CD14-positive monocyte (primary cell): ENCODE data around the gene CFAP70. TPM values are rescaled to one million over a fixed set of nuclear protein-coding genes. Genes with fewer than 3 reads are reported as not detected.

ENCODE experiments used
- DNase-seq, 3 donors: peaks; one replicate each; pipeline ENCODE4 v3.0.0-alpha.2; 2011 to 2022
- H2AFZ ChIP-seq: 2 replicates; pipeline ENCODE4 v1.6.0; 2012; ENCODE audit warnings: mild to moderate bottlenecking, low read depth, low read length, inconsistent platforms; ENCODE audit not compliant: insufficient read depth, poor library complexity, severe bottlenecking
- H3K27ac ChIP-seq, 2 donors: 1 replicate in 1 of 2; 2 replicates in 1 of 2; pipeline ENCODE4 v1.5.1; 2012 to 2013; ENCODE audit warnings: low read length in 2 of 2, control low read depth in 1 of 2, inconsistent platforms in 1 of 2, low read depth in 1 of 2, mild to moderate bottlenecking in 1 of 2
- H3K27me3 ChIP-seq, 2 donors: one replicate each; pipeline versions ENCODE4 v1.6.0 to v1.6.1; 2011 to 2013; ENCODE audit warnings: low read length in 2 of 2; ENCODE audit not compliant: control insufficient read depth in 2 of 2, insufficient read depth in 2 of 2
- H3K36me3 ChIP-seq, 2 donors: replicated peaks in 1 of 2; 1 replicate in 1 of 2; 2 replicates in 1 of 2; pipeline versions ENCODE4 v1.5.1 to v1.6.1; 2012 to 2013; ENCODE audit warnings: low read length in 2 of 2, control low read depth in 1 of 2, inconsistent platforms in 1 of 2, mild to moderate bottlenecking in 1 of 2; ENCODE audit not compliant: insufficient read depth in 2 of 2, control insufficient read depth in 1 of 2
- H3K4me1 ChIP-seq, 2 donors: 1 replicate in 1 of 2; 2 replicates in 1 of 2; pipeline versions ENCODE4 v1.5.1 to v1.6.1; 2012 to 2013; ENCODE audit warnings: low read length in 2 of 2, control low read depth in 1 of 2, inconsistent platforms in 1 of 2, mild to moderate bottlenecking in 1 of 2, moderate library complexity in 1 of 2; ENCODE audit not compliant: insufficient read depth in 2 of 2, control insufficient read depth in 1 of 2
- H3K4me2 ChIP-seq: replicated peaks from 2 replicates; pipeline ENCODE3; 2012; ENCODE audit warnings: low read length, moderate library complexity, mild to moderate bottlenecking; ENCODE audit not compliant: poor library complexity, severe bottlenecking; ENCODE audit errors: extremely low read depth
- H3K4me3 ChIP-seq, 3 experiments: fragments of 200-600 bp in 1 of 3; sonication (generic) in 1 of 3; replicated peaks in 1 of 3; 1 replicate in 2 of 3; 2 replicates in 1 of 3; pipeline ENCODE4 v1.5.1; 2011 to 2013; ENCODE audit warnings: low read length in 3 of 3, mild to moderate bottlenecking in 3 of 3, control low read depth in 2 of 3, low read depth in 2 of 3, inconsistent platforms in 1 of 3, moderate library complexity in 1 of 3
- H3K79me2 ChIP-seq: 2 replicates; pipeline ENCODE4 v1.6.0; 2012; ENCODE audit warnings: mild to moderate bottlenecking, control low read depth, inconsistent platforms, low read length, moderate library complexity; ENCODE audit not compliant: insufficient read depth
- H3K9ac ChIP-seq: 2 replicates; pipeline ENCODE4 v1.6.0; 2017; ENCODE audit warnings: low read length, mild to moderate bottlenecking; ENCODE audit not compliant: insufficient read depth, poor library complexity, severe bottlenecking
- H3K9me3 ChIP-seq, 2 donors: replicated peaks in 1 of 2; 1 replicate in 1 of 2; 2 replicates in 1 of 2; pipeline versions ENCODE4 v1.5.1 to v1.6.1; 2012 to 2013; ENCODE audit warnings: low read length in 2 of 2, control low read depth in 1 of 2; ENCODE audit not compliant: control insufficient read depth in 1 of 2, insufficient read depth in 1 of 2
- H4K20me1 ChIP-seq: 2 replicates; pipeline ENCODE4 v1.6.0; 2012; ENCODE audit warnings: mild to moderate bottlenecking, low read length, control low read depth, moderate library complexity; ENCODE audit not compliant: insufficient read depth
- H3K27ac Mint-ChIP-seq, 7 donors: one replicate each; pipeline ENCODE4 v1.8.0; 2020; ENCODE audit warnings: mild to moderate bottlenecking in 7 of 7, mixed read lengths in 7 of 7, moderate library complexity in 6 of 7, inconsistent platforms in 2 of 7
- H3K27me3 Mint-ChIP-seq, 3 donors: one replicate each; pipeline ENCODE4 v1.8.0; 2021 to 2022; ENCODE audit warnings: low read depth in 3 of 3, mild to moderate bottlenecking in 3 of 3, mixed read lengths in 3 of 3, moderate library complexity in 3 of 3, inconsistent platforms in 1 of 3
- H3K36me3 Mint-ChIP-seq, 2 donors: one replicate each; pipeline ENCODE4 v1.8.0; 2020; ENCODE audit warnings: mixed read lengths in 2 of 2, inconsistent platforms in 1 of 2, mild to moderate bottlenecking in 1 of 2
- H3K4me1 Mint-ChIP-seq: one replicate; pipeline ENCODE4 v1.8.0; 2020; ENCODE audit warnings: mild to moderate bottlenecking, mixed read lengths
- H3K4me3 Mint-ChIP-seq, 2 donors: one replicate each; pipeline ENCODE4 v1.8.0; 2020; ENCODE audit warnings: mild to moderate bottlenecking in 2 of 2, mixed read lengths in 2 of 2, moderate library complexity in 1 of 2
- H3K9me3 Mint-ChIP-seq, 7 donors: one replicate each; pipeline ENCODE4 v1.8.0; 2020 to 2022; ENCODE audit warnings: mixed read lengths in 7 of 7, mild to moderate bottlenecking in 6 of 7, moderate library complexity in 6 of 7, inconsistent platforms in 2 of 7
- WGBS: methylation state at CpG from one replicate; pipeline ENCODE4 v1.1.5; 2013; ENCODE audit warnings: missing lambda C conversion rate; ENCODE audit not compliant: insufficient coverage; 5-methylcytosine and 5-hydroxymethylcytosine counted together
- intact Hi-C, 2 donors: fragments of 100-400 bp; cut with micrococcal nuclease; formaldehyde crosslinking; loops; one replicate each; pipeline versions ENCODE4 v1.15.0 to v1.15.1; 2023
- polyA plus RNA-seq, 3 donors: library from polyadenylated mRNA; depleted of rRNA in 1 of 3; unstranded in 2 of 3; stranded (reverse) in 1 of 3; fragments of 300-500 nt in 2 of 3; fragments of >200 nt in 1 of 3; fragmentation: Illumina TruSeq in 2 of 3; gene quantifications; 1 replicate in 2 of 3; 2 replicates in 1 of 3; pipeline ENCODE4 v1.2.3, GENCODE V29; 2012 to 2021
- TF ChIP-seq, protein P1 (sequence below): fragments of 200-600 bp; IDR thresholded peaks from one replicate; pipeline ENCODE4 v1.8.0; 2022; ENCODE audit warnings: antibody characterized with exemption, mild to moderate bottlenecking

CFAP70 gene
- polyA plus RNA-seq, 3 donors, result 0.13 to 1.1 TPM; not detected in 1

GRCh38 chr10:73232887-73233286 lies 125.8 kb downstream of the CFAP70 start:
- Mint-ChIP-seq H3K9me3 (no peaks in the 10 kb centered on the region), H3K4me3 (no peak overlapping the region)

DNA sequence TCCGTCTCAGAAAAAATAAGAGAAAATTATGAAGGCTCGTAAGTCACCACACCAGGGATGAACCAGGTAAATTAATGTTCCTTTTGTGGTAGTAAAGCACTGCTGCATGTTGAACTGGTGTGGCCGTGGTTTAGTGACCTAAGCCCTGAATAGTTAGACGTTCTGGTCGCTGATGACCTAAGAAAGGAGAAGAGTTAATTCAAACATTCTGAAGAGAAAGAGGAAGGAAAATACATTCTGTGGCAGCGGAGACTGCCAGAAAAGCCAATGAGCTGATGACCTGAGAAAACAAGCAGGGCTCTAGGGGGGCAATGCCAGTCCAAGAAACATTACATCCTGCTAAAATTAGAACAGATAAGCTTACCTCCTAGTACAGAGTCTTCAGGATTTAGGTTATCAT lies 129.1 kb downstream of the CFAP70 start:
- Mint-ChIP-seq H3K4me1 (peaks cover 32% of the 10 kb centered on the region), H3K27me3 (no peaks in the 10 kb centered on the region), H3K4me3 (peak overlapping the region; percentile 59 to 75), H3K9me3 (no peaks in the 10 kb centered on the region), H3K27ac (peak overlapping the region; percentile 8 to 87 (median 66)), H3K36me3 (peaks cover 24 to 44% of the 10 kb centered on the region in 2 donors)
- Histone ChIP-seq H3K9me3 (no peaks in the 10 kb centered on the region), H4K20me1 (no peaks in the 10 kb centered on the region), H3K4me3 (peak overlapping the region in 1 of 3 experiments; percentile 21), H2AFZ (peak overlapping the region; percentile 24), H3K27ac (peak overlapping the region; percentile 40 to 62), H3K27me3 (no peaks in the 10 kb centered on the region), H3K9ac (peak overlapping the region; percentile 15), H3K36me3 (peaks cover 19 to 36% of the 10 kb centered on the region in 2 donors), H3K4me1 (peaks cover 28 to 29% of the 10 kb centered on the region in 2 donors), H3K4me2 (peak overlapping the region; percentile 65), H3K79me2 (no peaks in the 10 kb centered on the region)
- intact Hi-C loops, result no loop called here
- 22% methylated on average over 5 of the region's 6 CpGs for WGBS
- TF ChIP-seq, protein P1, sequence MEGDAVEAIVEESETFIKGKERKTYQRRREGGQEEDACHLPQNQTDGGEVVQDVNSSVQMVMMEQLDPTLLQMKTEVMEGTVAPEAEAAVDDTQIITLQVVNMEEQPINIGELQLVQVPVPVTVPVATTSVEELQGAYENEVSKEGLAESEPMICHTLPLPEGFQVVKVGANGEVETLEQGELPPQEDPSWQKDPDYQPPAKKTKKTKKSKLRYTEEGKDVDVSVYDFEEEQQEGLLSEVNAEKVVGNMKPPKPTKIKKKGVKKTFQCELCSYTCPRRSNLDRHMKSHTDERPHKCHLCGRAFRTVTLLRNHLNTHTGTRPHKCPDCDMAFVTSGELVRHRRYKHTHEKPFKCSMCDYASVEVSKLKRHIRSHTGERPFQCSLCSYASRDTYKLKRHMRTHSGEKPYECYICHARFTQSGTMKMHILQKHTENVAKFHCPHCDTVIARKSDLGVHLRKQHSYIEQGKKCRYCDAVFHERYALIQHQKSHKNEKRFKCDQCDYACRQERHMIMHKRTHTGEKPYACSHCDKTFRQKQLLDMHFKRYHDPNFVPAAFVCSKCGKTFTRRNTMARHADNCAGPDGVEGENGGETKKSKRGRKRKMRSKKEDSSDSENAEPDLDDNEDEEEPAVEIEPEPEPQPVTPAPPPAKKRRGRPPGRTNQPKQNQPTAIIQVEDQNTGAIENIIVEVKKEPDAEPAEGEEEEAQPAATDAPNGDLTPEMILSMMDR, result no peak
- DNase-seq, result peak; percentile 15 to 37 (median 25)

More at GRCh38 chr10:73232887-73233286, 125.8 kb downstream of the CFAP70 start:
- TF ChIP-seq, protein P1, result peak; percentile 17
- Histone ChIP-seq H3K79me2 (no peaks in the 10 kb centered on the region), H2AFZ (no peak overlapping the region), H3K4me2 (no peak overlapping the region), H3K36me3 (peaks cover 26 to 66% of the 10 kb centered on the region in 2 donors), H3K27me3 (no peaks in the 10 kb centered on the region), H3K4me3 (no peak overlapping the region), H3K27ac (no peak overlapping the region), H3K9ac (no peak overlapping the region), H4K20me1 (no peaks in the 10 kb centered on the region), H3K4me1 (peaks cover 26% of the 10 kb centered on the region in 2 donors), H3K9me3 (no peaks in the 10 kb centered on the region)
- intact Hi-C loops, result no loop called here
- Mint-ChIP-seq H3K27ac (no peak overlapping the region), H3K36me3 (peaks cover 32 to 61% of the 10 kb centered on the region in 2 donors), H3K4me1 (peaks cover 29% of the 10 kb centered on the region), H3K27me3 (no peaks in the 10 kb centered on the region)
- DNase-seq, result no peak
- WGBS, result 92% methylated on average over 4 of the region's 8 CpGs
